Stimulated activated naive CD8-positive, alpha-beta T cell treated with anti-CD3 and anti-CD28 coated beads, Interleukin-15, amount 100 ng/mL, for 72 hours (primary cell): ENCODE measurements around the gene ENC1.

Experiments used
- ATAC-seq: fragments of 150-1000 bp; cut with Tn5 transposase; 2 replicates; pipeline ENCODE4 v1.10.0; 2021; ENCODE audit warnings: mild to moderate bottlenecking, moderate library complexity
- DNase-seq, 2 donors: peaks; one replicate each; pipeline ENCODE4 v3.0.0; 2021 to 2022
- H3K27ac Mint-ChIP-seq, 2 donors: one replicate each; pipeline ENCODE4 v1.8.0; 2022; ENCODE audit warnings: mild to moderate bottlenecking in 2 of 2, mixed read lengths in 2 of 2, moderate library complexity in 2 of 2
- H3K27me3 Mint-ChIP-seq: one replicate; pipeline ENCODE4 v1.8.0; 2022; ENCODE audit warnings: mixed read lengths
- H3K4me1 Mint-ChIP-seq: one replicate; pipeline ENCODE4 v1.8.0; 2022; ENCODE audit warnings: mild to moderate bottlenecking, mixed read lengths
- H3K4me3 Mint-ChIP-seq, 2 donors: one replicate each; pipeline ENCODE4 v1.8.0; 2022; ENCODE audit warnings: mild to moderate bottlenecking in 2 of 2, mixed read lengths in 2 of 2, moderate library complexity in 1 of 2
- H3K9me3 Mint-ChIP-seq, 2 donors: one replicate each; pipeline ENCODE4 v1.8.0; 2022; ENCODE audit warnings: mixed read lengths in 2 of 2

ENC1 gene

GRCh38 chr5:74626386-74627222, 13.9 kb downstream of the ENC1 start:
- ATAC-seq, result no peak
- H3K4me1 Mint-ChIP-seq, result peaks cover 27% of the 10 kb centered on the region
- no peak overlapping the region for H3K27ac Mint-ChIP-seq
- no peak for DNase-seq
- H3K27me3 Mint-ChIP-seq, result peaks cover 27% of the 10 kb centered on the region
- H3K9me3 Mint-ChIP-seq, result no peaks in the 10 kb centered on the region
- no peak overlapping the region for H3K4me3 Mint-ChIP-seq

GRCh38 chr5:74625742-74626241, 14.7 kb downstream of the ENC1 start:
- DNase-seq (no peak), ATAC-seq (no peak)
- Mint-ChIP-seq H3K4me1 (peaks cover 19% of the 10 kb centered on the region), H3K27me3 (peaks cover 27% of the 10 kb centered on the region), H3K9me3 (no peaks in the 10 kb centered on the region), H3K27ac (no peak overlapping the region), H3K4me3 (no peak overlapping the region)

GRCh38 chr5:74624931-74625505, 15.5 kb downstream of the ENC1 start:
- Mint-ChIP-seq H3K4me3 (no peak overlapping the region), H3K9me3 (no peaks in the 10 kb centered on the region), H3K27me3 (peaks cover 29% of the 10 kb centered on the region), H3K27ac (no peak overlapping the region), H3K4me1 (peaks cover 12% of the 10 kb centered on the region)
- no peak for ATAC-seq
- no peak for DNase-seq

- Mint-ChIP-seq H3K4me3 (no peak overlapping the region), H3K27me3 (peaks cover 34% of the 10 kb centered on the region), H3K4me1 (peaks cover 12% of the 10 kb centered on the region), H3K27ac (no peak overlapping the region), H3K9me3 (no peaks in the 10 kb centered on the region)
- DNase-seq (no peak), ATAC-seq (no peak)
Measured at GRCh38 chr5:74624501-74624900, 16.0 kb downstream of the ENC1 start.

- no peak overlapping the region for H3K4me3 Mint-ChIP-seq
- ATAC-seq, result no peak
- H3K9me3 Mint-ChIP-seq, result no peaks in the 10 kb centered on the region
- no peak for DNase-seq
- H3K27ac Mint-ChIP-seq, result no peak overlapping the region
- H3K4me1 Mint-ChIP-seq, result peaks cover 12% of the 10 kb centered on the region
- peaks cover 41% of the 10 kb centered on the region for H3K27me3 Mint-ChIP-seq
Measured at GRCh38 chr5:74623748-74624408, 16.6 kb downstream of the ENC1 start.

- ATAC-seq, result no peak
- peaks cover 12% of the 10 kb centered on the region for H3K4me1 Mint-ChIP-seq
- no peaks in the 10 kb centered on the region for H3K9me3 Mint-ChIP-seq
- H3K4me3 Mint-ChIP-seq, result no peak overlapping the region
- no peak for DNase-seq
- H3K27ac Mint-ChIP-seq, result no peak overlapping the region
- peaks cover 46% of the 10 kb centered on the region for H3K27me3 Mint-ChIP-seq
Measured at GRCh38 chr5:74623006-74623611, 17.4 kb downstream of the ENC1 start.

- peaks cover 55% of the 10 kb centered on the region for H3K27me3 Mint-ChIP-seq
- H3K9me3 Mint-ChIP-seq, result no peaks in the 10 kb centered on the region
- peak overlapping the region in 1 of 2 donors; percentile 43 for H3K27ac Mint-ChIP-seq
- H3K4me1 Mint-ChIP-seq, result peaks cover 12% of the 10 kb centered on the region
- peak overlapping the region in 1 of 2 donors; percentile 42 for H3K4me3 Mint-ChIP-seq
- ATAC-seq (peak; percentile 90), DNase-seq (no peak)
Measured at GRCh38 chr5:74622122-74622521, 18.4 kb downstream of the ENC1 start.

GRCh38 chr5:74621492-74621891, 19.0 kb downstream of the ENC1 start:
- Mint-ChIP-seq H3K4me3 (peak overlapping the region in 1 of 2 donors; percentile 42), H3K9me3 (no peaks in the 10 kb centered on the region), H3K27me3 (peaks cover 55% of the 10 kb centered on the region), H3K4me1 (peaks cover 12% of the 10 kb centered on the region), H3K27ac (no peak overlapping the region)
- DNase-seq (no peak), ATAC-seq (no peak)

GRCh38 chr5:74619308-74619707, 21.2 kb downstream of the ENC1 start:
- DNase-seq (no peak), ATAC-seq (no peak)
- Mint-ChIP-seq H3K27me3 (peaks cover 43% of the 10 kb centered on the region), H3K9me3 (no peaks in the 10 kb centered on the region), H3K4me1 (peaks cover 12% of the 10 kb centered on the region), H3K27ac (no peak overlapping the region), H3K4me3 (no peak overlapping the region)

GRCh38 chr5:74618106-74618505, 22.4 kb downstream of the ENC1 start:
- H3K27ac Mint-ChIP-seq, result no peak overlapping the region
- no peak overlapping the region for H3K4me3 Mint-ChIP-seq
- H3K4me1 Mint-ChIP-seq, result peaks cover 12% of the 10 kb centered on the region
- no peaks in the 10 kb centered on the region for H3K9me3 Mint-ChIP-seq
- DNase-seq, result no peak
- ATAC-seq, result no peak
- peaks cover 43% of the 10 kb centered on the region for H3K27me3 Mint-ChIP-seq

- DNase-seq (no peak), ATAC-seq (no peak)
- Mint-ChIP-seq H3K4me1 (peaks cover 6% of the 10 kb centered on the region), H3K27ac (no peak overlapping the region), H3K9me3 (no peaks in the 10 kb centered on the region), H3K27me3 (peaks cover 44% of the 10 kb centered on the region), H3K4me3 (no peak overlapping the region)
Measured at GRCh38 chr5:74617202-74617601, 23.3 kb downstream of the ENC1 start.

GRCh38 chr5:74616236-74617146, 24.0 kb downstream of the ENC1 start:
- Mint-ChIP-seq H3K9me3 (no peaks in the 10 kb centered on the region), H3K27ac (no peak overlapping the region), H3K4me1 (no peaks in the 10 kb centered on the region), H3K4me3 (no peak overlapping the region), H3K27me3 (peaks cover 50% of the 10 kb centered on the region)
- ATAC-seq (no peak), DNase-seq (no peak)

- Mint-ChIP-seq H3K27me3 (peaks cover 33% of the 10 kb centered on the region), H3K4me3 (no peak overlapping the region), H3K27ac (no peak overlapping the region), H3K9me3 (no peaks in the 10 kb centered on the region), H3K4me1 (no peaks in the 10 kb centered on the region)
- DNase-seq (no peak), ATAC-seq (no peak)
Measured at GRCh38 chr5:74613283-74613682, 27.2 kb downstream of the ENC1 start.

- no peaks in the 10 kb centered on the region for H3K4me1 Mint-ChIP-seq
- no peak overlapping the region for H3K4me3 Mint-ChIP-seq
- no peaks in the 10 kb centered on the region for H3K9me3 Mint-ChIP-seq
- H3K27me3 Mint-ChIP-seq, result peaks cover 22% of the 10 kb centered on the region
- DNase-seq (no peak), ATAC-seq (no peak)
- no peak overlapping the region for H3K27ac Mint-ChIP-seq
Measured at GRCh38 chr5:74612045-74612444, 28.5 kb downstream of the ENC1 start.
